HepG2 (cell line): ENCODE results near the gene ZNF367. TPM values are rescaled to one million over a fixed set of nuclear protein-coding genes. Genes with fewer than 3 reads are reported as not detected.
A peak's percentile ranks its signal among the peaks of the same experiment; 100 is the strongest.

ENCODE experiments used
- ATRX ChIP-seq: sonication (generic); formaldehyde crosslinking; IDR thresholded peaks from 2 replicates; pipeline ENCODE4 v1.4.0; 2020; ENCODE audit warnings: missing genetic modification reagents, borderline replicate concordance
- CBX5 ChIP-seq: sonication (generic); formaldehyde crosslinking; IDR thresholded peaks from 2 replicates; pipeline ENCODE4 v1.4.0; 2020; ENCODE audit warnings: missing genetic modification reagents, borderline replicate concordance
- JDP2 ChIP-seq: sonication (generic); formaldehyde crosslinking; IDR thresholded peaks from 2 replicates; pipeline ENCODE4 v1.8.1; 2022; ENCODE audit warnings: missing genetic modification reagents, borderline replicate concordance
- SATB2 ChIP-seq: sonication (generic); formaldehyde crosslinking; IDR thresholded peaks from 2 replicates; pipeline ENCODE4 v1.5.0; 2020; ENCODE audit warnings: missing genetic modification reagents
- SMARCE1 ChIP-seq: fragments of 450-650 bp; IDR thresholded peaks from 2 replicates; pipeline ENCODE4 v1.6.1; 2017; ENCODE audit warnings: borderline replicate concordance
- SP2 ChIP-seq: sonication (generic); formaldehyde crosslinking; IDR thresholded peaks from 2 replicates; pipeline ENCODE4 v1.5.1; 2020; ENCODE audit warnings: mild to moderate bottlenecking, missing genetic modification reagents
- TAF1 ChIP-seq: sonication (generic); formaldehyde crosslinking; IDR thresholded peaks from 2 replicates; pipeline ENCODE4 v1.4.0; 2020; ENCODE audit warnings: missing genetic modification reagents
- ZBTB10 ChIP-seq: sonication (generic); formaldehyde crosslinking; IDR thresholded peaks from 2 replicates; pipeline ENCODE4 v1.4.0; 2020; ENCODE audit warnings: missing genetic modification reagents, borderline replicate concordance
- ZNF10 ChIP-seq: sonication (generic); formaldehyde crosslinking; IDR thresholded peaks from 2 replicates; pipeline ENCODE4 v1.4.0; 2020; ENCODE audit warnings: mild to moderate bottlenecking, low read depth, missing genetic modification reagents, borderline replicate concordance
- ZNF12 ChIP-seq: sonication (generic); formaldehyde crosslinking; IDR thresholded peaks from 2 replicates; pipeline ENCODE4 v1.5.0; 2020; ENCODE audit warnings: missing genetic modification reagents
- ZNF225 ChIP-seq: sonication (generic); formaldehyde crosslinking; IDR thresholded peaks from 2 replicates; pipeline ENCODE4 v1.4.0; 2020; ENCODE audit warnings: mild to moderate bottlenecking, missing genetic modification reagents
- ZNF232 ChIP-seq: sonication (generic); formaldehyde crosslinking; IDR thresholded peaks from 2 replicates; pipeline ENCODE4 v1.4.0; 2020; ENCODE audit warnings: missing genetic modification reagents, borderline replicate concordance
- ZNF251 ChIP-seq: sonication (generic); formaldehyde crosslinking; IDR thresholded peaks from 2 replicates; pipeline ENCODE4 v1.9.0; 2021; ENCODE audit warnings: mild to moderate bottlenecking, missing genetic modification reagents
- ZNF367 ChIP-seq: sonication (generic); formaldehyde crosslinking; IDR thresholded peaks from 2 replicates; pipeline ENCODE4 v1.4.0; 2020; ENCODE audit warnings: missing genetic modification reagents, borderline replicate concordance
- ZNF512 ChIP-seq: sonication (generic); formaldehyde crosslinking; IDR thresholded peaks from 2 replicates; pipeline ENCODE4 v1.4.0; 2020; ENCODE audit warnings: mild to moderate bottlenecking, missing genetic modification reagents
- ZNF740 ChIP-seq: sonication (generic); formaldehyde crosslinking; IDR thresholded peaks from 2 replicates; pipeline ENCODE4 v1.4.0; 2020; ENCODE audit warnings: missing genetic modification reagents
- ZSCAN22 ChIP-seq: sonication (generic); formaldehyde crosslinking; IDR thresholded peaks from 2 replicates; pipeline ENCODE4 v1.4.0; 2020; ENCODE audit warnings: mild to moderate bottlenecking, missing genetic modification reagents
- polyA plus RNA-seq, 8 experiments: library from polyadenylated mRNA; depleted of rRNA in 3 of 8; stranded (reverse) in 7 of 8; unstranded in 1 of 8; fragments of >200 nt; fragmentation: Illumina TruSeq in 4 of 8; extraction: Trizol in 4 of 8; gene quantifications; 2 replicates each; pipeline versions ENCODE4 v1.2.1 to v1.2.3, GENCODE V29; 2011 to 2016; ENCODE audit warnings: low read depth in 4 of 8, missing spikeins in 1 of 8, mixed read lengths in 1 of 8; ENCODE audit not compliant: insufficient read depth in 1 of 8
- total RNA-seq, 5 experiments: library from RNA; depleted of rRNA; stranded (reverse); fragments of >200 nt; fragmentation: Illumina TruSeq; extraction: Trizol; gene quantifications; 2 replicates each; pipeline ENCODE4 v1.2.3, GENCODE V29; 2016; ENCODE audit warnings: low read depth in 1 of 5
- TF ChIP-seq, protein P1 (sequence below): sonication (generic); formaldehyde crosslinking; IDR thresholded peaks from 2 replicates; pipeline ENCODE4 v1.5.0; 2020; ENCODE audit warnings: missing genetic modification reagents
- TF ChIP-seq, protein P2 (sequence below): sonication (generic); formaldehyde crosslinking; IDR thresholded peaks from 2 replicates; pipeline ENCODE4 v1.4.0; 2020; ENCODE audit warnings: missing genetic modification reagents; ENCODE audit errors: not compliant biosample characterization
- TF ChIP-seq, protein P3 (sequence below): sonication (generic); formaldehyde crosslinking; IDR thresholded peaks from 2 replicates; pipeline ENCODE4 v1.5.1; 2020; ENCODE audit warnings: mild to moderate bottlenecking, missing genetic modification reagents

ZNF367 gene
- total and polyA plus RNA-seq, 2 of the 13 experiments (the other 11 are each of a cell fraction or from before 2014, with no cell fraction given) = 2.9 to 7.7 TPM

DNA sequence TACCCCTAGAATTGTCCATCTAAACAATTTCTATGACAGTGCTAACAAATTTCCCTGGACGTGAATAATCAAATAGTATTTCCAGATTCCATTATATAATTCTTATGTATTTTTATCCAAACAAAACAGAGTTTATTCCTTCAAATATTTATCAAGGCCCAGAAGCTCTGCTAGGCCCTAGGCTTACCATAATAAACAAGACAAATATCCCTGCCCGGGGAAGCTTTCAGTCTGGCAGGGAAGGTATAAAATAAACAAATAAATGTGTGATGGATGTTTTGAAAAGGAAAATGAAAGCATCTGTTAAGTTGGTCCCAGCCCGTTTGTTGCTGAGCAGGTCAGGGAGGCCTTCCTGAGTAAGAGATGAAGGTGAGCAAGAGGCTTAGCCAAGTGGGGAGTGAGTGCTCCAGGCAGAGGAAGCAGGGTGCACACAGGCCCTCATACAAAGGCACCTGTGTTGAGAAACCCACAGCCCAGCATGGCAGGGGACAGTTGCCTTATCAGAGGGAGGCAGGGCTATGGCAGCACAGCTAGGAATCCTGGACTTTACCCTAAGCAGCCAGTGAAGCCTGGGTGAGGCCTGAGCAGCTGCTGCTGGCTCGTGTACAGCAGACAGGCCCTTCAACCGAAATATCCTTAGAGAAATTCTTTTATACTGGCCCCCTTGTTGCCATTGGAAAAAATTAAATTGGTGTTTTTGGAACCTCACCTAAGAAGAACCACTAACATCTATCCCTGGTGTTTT is 27.0 kb downstream of the ZNF367 start (continued):
- TF ChIP-seq ZNF512 (CRISPR knock-in tag) (no peak), ATRX (CRISPR knock-in tag) (no peak), ZNF225 (no peak), SATB2 (no peak), TAF1 (CRISPR knock-in tag) (peak; percentile 60; the same call in 1 of the 2 replicates), ZNF251 (CRISPR knock-in tag) (no peak), SMARCE1 (no peak), SP2 (CRISPR knock-in tag) (no peak), CBX5 (CRISPR knock-in tag) (peak; percentile 93), ZNF367 (CRISPR knock-in tag) (no peak), ZBTB10 (no peak), ZNF10 (no peak), ZNF740 (CRISPR knock-in tag) (no peak), ZNF12 (CRISPR knock-in tag) (peak; percentile 97), JDP2 (CRISPR knock-in tag) (no peak), ZSCAN22 (no peak), ZNF232 (CRISPR knock-in tag) (no peak; the same call in 1 of the 2 replicates)
- TF ChIP-seq, protein P1, sequence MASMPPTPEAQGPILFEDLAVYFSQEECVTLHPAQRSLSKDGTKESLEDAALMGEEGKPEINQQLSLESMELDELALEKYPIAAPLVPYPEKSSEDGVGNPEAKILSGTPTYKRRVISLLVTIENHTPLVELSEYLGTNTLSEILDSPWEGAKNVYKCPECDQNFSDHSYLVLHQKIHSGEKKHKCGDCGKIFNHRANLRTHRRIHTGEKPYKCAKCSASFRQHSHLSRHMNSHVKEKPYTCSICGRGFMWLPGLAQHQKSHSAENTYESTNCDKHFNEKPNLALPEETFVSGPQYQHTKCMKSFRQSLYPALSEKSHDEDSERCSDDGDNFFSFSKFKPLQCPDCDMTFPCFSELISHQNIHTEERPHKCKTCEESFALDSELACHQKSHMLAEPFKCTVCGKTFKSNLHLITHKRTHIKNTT = no peak
- TF ChIP-seq, protein P2, sequence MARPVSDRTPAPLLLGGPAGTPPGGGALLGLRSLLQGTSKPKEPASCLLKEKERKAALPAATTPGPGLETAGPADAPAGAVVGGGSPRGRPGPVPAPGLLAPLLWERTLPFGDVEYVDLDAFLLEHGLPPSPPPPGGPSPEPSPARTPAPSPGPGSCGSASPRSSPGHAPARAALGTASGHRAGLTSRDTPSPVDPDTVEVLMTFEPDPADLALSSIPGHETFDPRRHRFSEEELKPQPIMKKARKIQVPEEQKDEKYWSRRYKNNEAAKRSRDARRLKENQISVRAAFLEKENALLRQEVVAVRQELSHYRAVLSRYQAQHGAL (CRISPR knock-in tag) = no peak
- TF ChIP-seq, protein P3, sequence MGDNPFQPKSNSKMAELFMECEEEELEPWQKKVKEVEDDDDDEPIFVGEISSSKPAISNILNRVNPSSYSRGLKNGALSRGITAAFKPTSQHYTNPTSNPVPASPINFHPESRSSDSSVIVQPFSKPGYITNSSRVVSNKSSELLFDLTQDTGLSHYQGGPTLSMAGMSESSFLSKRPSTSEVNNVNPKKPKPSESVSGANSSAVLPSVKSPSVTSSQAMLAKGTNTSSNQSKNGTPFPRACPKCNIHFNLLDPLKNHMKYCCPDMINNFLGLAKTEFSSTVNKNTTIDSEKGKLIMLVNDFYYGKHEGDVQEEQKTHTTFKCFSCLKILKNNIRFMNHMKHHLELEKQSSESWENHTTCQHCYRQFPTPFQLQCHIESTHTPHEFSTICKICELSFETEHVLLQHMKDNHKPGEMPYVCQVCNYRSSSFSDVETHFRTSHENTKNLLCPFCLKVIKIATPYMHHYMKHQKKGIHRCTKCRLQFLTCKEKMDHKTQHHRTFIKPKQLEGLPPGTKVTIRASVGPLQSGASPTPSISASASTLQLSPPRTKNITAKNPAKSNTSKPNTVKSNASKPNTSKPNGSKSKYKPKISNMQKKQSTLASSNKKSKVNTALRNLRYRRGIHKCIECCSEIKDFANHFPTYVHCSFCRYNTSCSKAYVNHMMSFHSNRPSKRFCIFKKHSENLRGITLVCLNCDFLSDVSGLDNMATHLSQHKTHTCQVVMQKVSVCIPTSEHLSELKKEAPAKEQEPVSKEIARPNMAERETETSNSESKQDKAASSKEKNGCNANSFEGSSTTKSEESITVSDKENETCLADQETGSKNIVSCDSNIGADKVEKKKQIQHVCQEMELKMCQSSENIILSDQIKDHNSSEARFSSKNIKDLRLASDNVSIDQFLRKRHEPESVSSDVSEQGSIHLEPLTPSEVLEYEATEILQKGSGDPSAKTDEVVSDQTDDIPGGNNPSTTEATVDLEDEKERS (CRISPR knock-in tag) = peak; percentile 72; the same call in 1 of the 2 replicates
